H1 (cell line): ENCODE results near the gene TM4SF18. TPM values are rescaled to one million over a fixed set of nuclear protein-coding genes. Genes with fewer than 3 reads are reported as not detected.

Experiments used
- CEBPB ChIP-seq: IDR thresholded peaks from 2 replicates; pipeline ENCODE4 v1.6.1; 2012; ENCODE audit warnings: low read depth, low read length
- FOSL1 ChIP-seq: IDR thresholded peaks from 2 replicates; pipeline ENCODE4 v1.6.1; 2011; ENCODE audit warnings: mild to moderate bottlenecking, low read depth, low read length, moderate library complexity; ENCODE audit not compliant: insufficient read depth
- polyA plus RNA-seq, 7 experiments: library from polyadenylated mRNA; depleted of rRNA in 3 of 7; stranded (reverse) in 5 of 7; unstranded in 2 of 7; fragments of >200 nt in 5 of 7; fragments of 200-250 nt in 2 of 7; gene quantifications; 1 replicate in 5 of 7; 2 replicates in 1 of 7; 4 replicates in 1 of 7; pipeline versions ENCODE4 v1.2.1 to v1.2.3, GENCODE V29; 2011 to 2013; ENCODE audit warnings: missing spikeins in 2 of 7, mixed read lengths in 2 of 7
- total RNA-seq: library from RNA; stranded (reverse); fragmentation: NEBNext Ultra II Directional; extraction: Animal tissue kit (Norgen Biotek cat#: 25700); gene quantifications from 2 replicates; pipeline ENCODE4 v1.2.1, GENCODE V29; 2021

TM4SF18 gene
- total and polyA plus RNA-seq, 2 of the 8 experiments (the other 6 are each of a cell fraction or from before 2014, with no cell fraction given) = 2.9 to 13.6 TPM

GRCh38 chr3:149366941-149367840 lies 33.8 kb upstream of the TM4SF18 start (continued):
- TF ChIP-seq CEBPB (no peak), FOSL1 (no peak)
